Thyroid gland (tissue), 4 donors: Measurements from ENCODE around the gene SLC5A11.

Experiments
- CTCF ChIP-seq, 6 experiments: fragments of 200-600 bp in 3 of 6; fragments of 450-650 bp in 3 of 6; sonication (generic) in 3 of 6; IDR thresholded peaks; one replicate each; pipeline ENCODE4 v1.5.1; 2016 to 2019; ENCODE audit warnings: antibody characterized with exemption in 6 of 6, mild to moderate bottlenecking in 2 of 6, inconsistent platforms in 1 of 6, moderate library complexity in 1 of 6
- POLR2A ChIP-seq, 2 donors: fragments of 450-650 bp; IDR thresholded peaks; one replicate each; pipeline ENCODE4 v1.6.1; 2017; ENCODE audit warnings: antibody characterized with exemption in 2 of 2, mild to moderate bottlenecking in 2 of 2, moderate library complexity in 1 of 2

GRCh38 chr16:24929409-24929808 is 83.6 kb downstream of the SLC5A11 start:
- TF ChIP-seq CTCF (IDR thresholded peaks at IDR 0.05), result no peak
- TF ChIP-seq POLR2A (IDR thresholded peaks at IDR 0.05), result no peak
